Measurements from ENCODE around the gene BIRC3. TPM values are rescaled to one million over a fixed set of nuclear protein-coding genes. Genes with fewer than 3 reads are reported as not detected.

Gene BIRC3
- 0.18 and 0.52 TPM in 2 replicates for total RNA-seq (2014; rRNA removed; shearing (Covaris generic))

- Histone ChIP-seq H3K36me3 (replicated peaks; ENCODE audit: control insufficient read depth, insufficient read depth, low read length) (no peaks in the 10 kb centered on the region), H3K27me3 (ENCODE audit: control insufficient read depth, insufficient read depth, low read length) (no peaks in the 10 kb centered on the region; the same call in 1 of the 2 replicates), H3K4me3 (ENCODE audit: insufficient read depth, low read depth, low read length) (peak within 1 kb of the TSS; percentile 45)
- DNase-seq: peak; percentile 62
These were observed at the start of gene BIRC3 for GRCh38 chr11:102317099-102317767. Gene BIRC3, plus strand, starts transcription at chr11:102317484. Its CDS starts 7,026 bp downstream, at chr11:102324510.

GRCh38 chr11:102267609-102268008 lies 49.7 kb upstream of the BIRC3 start:
- Histone ChIP-seq H3K4me3 (ENCODE audit: insufficient read depth, low read depth, low read length) (no peak overlapping the region), H3K27me3 (ENCODE audit: control insufficient read depth, insufficient read depth, low read length) (peaks cover 1% of the 10 kb centered on the region)
- DNase-seq: no peak

GRCh38 chr11:102268083-102268984 lies 49.0 kb upstream of the BIRC3 start:
- Histone ChIP-seq H3K4me3 (ENCODE audit: insufficient read depth, low read depth, low read length) (peak overlapping the region; percentile 47), H3K36me3 (replicated peaks; ENCODE audit: control insufficient read depth, insufficient read depth, low read length) (no peaks in the 10 kb centered on the region), H3K27me3 (ENCODE audit: control insufficient read depth, insufficient read depth, low read length) (peaks cover 1% of the 10 kb centered on the region)
- peak; percentile 98 for DNase-seq

More at GRCh38 chr11:102267609-102268008, 49.7 kb upstream of the BIRC3 start:
- no peaks in the 10 kb centered on the region for H3K36me3 ChIP-seq (replicated peaks; ENCODE audit: control insufficient read depth, insufficient read depth, low read length)

GRCh38 chr11:102268985-102269470 lies 48.3 kb upstream of the BIRC3 start:
- Histone ChIP-seq H3K4me3 (ENCODE audit: insufficient read depth, low read depth, low read length) (peak overlapping the region; percentile 19), H3K27me3 (ENCODE audit: control insufficient read depth, insufficient read depth, low read length) (peaks cover 1% of the 10 kb centered on the region), H3K36me3 (replicated peaks; ENCODE audit: control insufficient read depth, insufficient read depth, low read length) (no peaks in the 10 kb centered on the region)
- DNase-seq: peak; percentile 55

GRCh38 chr11:102269927-102270326 lies 47.4 kb upstream of the BIRC3 start:
- no peak for DNase-seq
- Histone ChIP-seq H3K27me3 (ENCODE audit: control insufficient read depth, insufficient read depth, low read length) (peaks cover 1% of the 10 kb centered on the region), H3K4me3 (ENCODE audit: insufficient read depth, low read depth, low read length) (no peak overlapping the region), H3K36me3 (replicated peaks; ENCODE audit: control insufficient read depth, insufficient read depth, low read length) (no peaks in the 10 kb centered on the region)

- Histone ChIP-seq H3K36me3 (replicated peaks; ENCODE audit: control insufficient read depth, insufficient read depth, low read length) (no peaks in the 10 kb centered on the region), H3K27me3 (ENCODE audit: control insufficient read depth, insufficient read depth, low read length) (peaks cover 1% of the 10 kb centered on the region), H3K4me3 (ENCODE audit: insufficient read depth, low read depth, low read length) (no peak overlapping the region)
- DNase-seq: no peak
These were observed 45.0 kb upstream of the BIRC3 start for GRCh38 chr11:102272047-102272824.

- H3K36me3 ChIP-seq (replicated peaks; ENCODE audit: control insufficient read depth, insufficient read depth, low read length): no peaks in the 10 kb centered on the region
- no peaks in the 10 kb centered on the region for H3K27me3 ChIP-seq (ENCODE audit: control insufficient read depth, insufficient read depth, low read length)
- DNase-seq: no peak
- H3K4me3 ChIP-seq (ENCODE audit: insufficient read depth, low read depth, low read length): no peak overlapping the region
These were observed 42.7 kb upstream of the BIRC3 start for GRCh38 chr11:102274628-102275027.

GRCh38 chr11:102276362-102276761 lies 40.9 kb upstream of the BIRC3 start:
- DNase-seq: no peak
- no peaks in the 10 kb centered on the region for H3K27me3 ChIP-seq (ENCODE audit: control insufficient read depth, insufficient read depth, low read length)
- no peak overlapping the region for H3K4me3 ChIP-seq (ENCODE audit: insufficient read depth, low read depth, low read length)
- no peaks in the 10 kb centered on the region for H3K36me3 ChIP-seq (replicated peaks; ENCODE audit: control insufficient read depth, insufficient read depth, low read length)

- no peaks in the 10 kb centered on the region for H3K27me3 ChIP-seq (ENCODE audit: control insufficient read depth, insufficient read depth, low read length)
- DNase-seq: no peak
- no peak overlapping the region for H3K4me3 ChIP-seq (ENCODE audit: insufficient read depth, low read depth, low read length)
- H3K36me3 ChIP-seq (replicated peaks; ENCODE audit: control insufficient read depth, insufficient read depth, low read length): no peaks in the 10 kb centered on the region
These were observed 40.5 kb upstream of the BIRC3 start for GRCh38 chr11:102276783-102277182.

GRCh38 chr11:102279641-102280170 lies 37.6 kb upstream of the BIRC3 start:
- H3K27me3 ChIP-seq (ENCODE audit: control insufficient read depth, insufficient read depth, low read length): no peaks in the 10 kb centered on the region
- no peaks in the 10 kb centered on the region for H3K36me3 ChIP-seq (replicated peaks; ENCODE audit: control insufficient read depth, insufficient read depth, low read length)
- H3K4me3 ChIP-seq (ENCODE audit: insufficient read depth, low read depth, low read length): no peak overlapping the region
- peak; percentile 28 for DNase-seq

- no peaks in the 10 kb centered on the region for H3K36me3 ChIP-seq (replicated peaks; ENCODE audit: control insufficient read depth, insufficient read depth, low read length)
- peak; percentile 49 for DNase-seq
- H3K27me3 ChIP-seq (ENCODE audit: control insufficient read depth, insufficient read depth, low read length): no peaks in the 10 kb centered on the region
- H3K4me3 ChIP-seq (ENCODE audit: insufficient read depth, low read depth, low read length): no peak overlapping the region
These were observed 36.9 kb upstream of the BIRC3 start for GRCh38 chr11:102280245-102280833.

GRCh38 chr11:102283116-102283485 lies 34.2 kb upstream of the BIRC3 start:
- Histone ChIP-seq H3K4me3 (ENCODE audit: insufficient read depth, low read depth, low read length) (no peak overlapping the region), H3K27me3 (ENCODE audit: control insufficient read depth, insufficient read depth, low read length) (no peaks in the 10 kb centered on the region), H3K36me3 (replicated peaks; ENCODE audit: control insufficient read depth, insufficient read depth, low read length) (no peaks in the 10 kb centered on the region)
- no peak for DNase-seq

- DNase-seq: no peak
- Histone ChIP-seq H3K27me3 (ENCODE audit: control insufficient read depth, insufficient read depth, low read length) (no peaks in the 10 kb centered on the region), H3K36me3 (replicated peaks; ENCODE audit: control insufficient read depth, insufficient read depth, low read length) (no peaks in the 10 kb centered on the region), H3K4me3 (ENCODE audit: insufficient read depth, low read depth, low read length) (no peak overlapping the region)
These were observed 33.3 kb upstream of the BIRC3 start for GRCh38 chr11:102284008-102284407.

GRCh38 chr11:102286292-102286691 lies 31.0 kb upstream of the BIRC3 start:
- no peaks in the 10 kb centered on the region for H3K27me3 ChIP-seq (ENCODE audit: control insufficient read depth, insufficient read depth, low read length)
- no peaks in the 10 kb centered on the region for H3K36me3 ChIP-seq (replicated peaks; ENCODE audit: control insufficient read depth, insufficient read depth, low read length)
- no peak for DNase-seq
- no peak overlapping the region for H3K4me3 ChIP-seq (ENCODE audit: insufficient read depth, low read depth, low read length)
